ENCODE results near the gene ARHGAP8. TPM values are rescaled to one million over a fixed set of nuclear protein-coding genes. Genes with fewer than 3 reads are reported as not detected.

Gene ARHGAP8
- total RNA-seq, 1 donor from 2014 or later, result 0.25 TPM

GRCh38 chr22:44761025-44761424, 8.7 kb downstream of the ARHGAP8 start:
- Mint-ChIP-seq H3K4me3 (ENCODE audit: unreplicated experiment) (no peak overlapping the region), H3K36me3 (ENCODE audit: low read depth) (peaks cover 2% of the 10 kb centered on the region), H3K27me3 (ENCODE audit: low read depth) (peaks cover 43% of the 10 kb centered on the region), H3K27ac (ENCODE audit: unreplicated experiment) (no peak overlapping the region), H3K9me3 (ENCODE audit: low read depth) (no peaks in the 10 kb centered on the region), H3K4me1 (ENCODE audit: low read depth) (peaks cover 10% of the 10 kb centered on the region)
- no peak for DNase-seq (ENCODE audit: low spot score)
- no peak for TF ChIP-seq CTCF (IDR thresholded peaks at IDR 0.05)

GRCh38 chr22:44764373-44764772, 12.0 kb downstream of the ARHGAP8 start:
- Mint-ChIP-seq H3K27ac (ENCODE audit: unreplicated experiment) (no peak overlapping the region), H3K4me3 (ENCODE audit: unreplicated experiment) (no peak overlapping the region), H3K36me3 (ENCODE audit: low read depth) (peaks cover 2% of the 10 kb centered on the region), H3K9me3 (ENCODE audit: low read depth) (peaks cover 3% of the 10 kb centered on the region), H3K4me1 (ENCODE audit: low read depth) (no peaks in the 10 kb centered on the region), H3K27me3 (ENCODE audit: low read depth) (peaks cover 36% of the 10 kb centered on the region)
- TF ChIP-seq CTCF (IDR thresholded peaks at IDR 0.05), result no peak
- no peak for DNase-seq (ENCODE audit: low spot score)

GRCh38 chr22:44764974-44765373, 12.6 kb downstream of the ARHGAP8 start:
- no peak overlapping the region for H3K27ac Mint-ChIP-seq (ENCODE audit: unreplicated experiment)
- DNase-seq (ENCODE audit: low spot score), result no peak

GRCh38 chr22:44765571-44766285, 13.4 kb downstream of the ARHGAP8 start:
- Mint-ChIP-seq H3K36me3 (ENCODE audit: low read depth) (peaks cover 2% of the 10 kb centered on the region), H3K4me3 (ENCODE audit: unreplicated experiment) (no peak overlapping the region), H3K4me1 (ENCODE audit: low read depth) (no peaks in the 10 kb centered on the region), H3K27ac (ENCODE audit: unreplicated experiment) (no peak overlapping the region), H3K9me3 (ENCODE audit: low read depth) (peaks cover 7% of the 10 kb centered on the region), H3K27me3 (ENCODE audit: low read depth) (peaks cover 34% of the 10 kb centered on the region)
- no peak for TF ChIP-seq CTCF (IDR thresholded peaks at IDR 0.05)
- no peak for DNase-seq (ENCODE audit: low spot score)

More at GRCh38 chr22:44764974-44765373, 12.6 kb downstream of the ARHGAP8 start:
- H3K4me3 Mint-ChIP-seq (ENCODE audit: unreplicated experiment), result no peak overlapping the region
- H3K4me1 Mint-ChIP-seq (ENCODE audit: low read depth), result no peaks in the 10 kb centered on the region
- H3K27me3 Mint-ChIP-seq (ENCODE audit: low read depth), result peaks cover 34% of the 10 kb centered on the region
- peaks cover 7% of the 10 kb centered on the region for H3K9me3 Mint-ChIP-seq (ENCODE audit: low read depth)
- no peak for TF ChIP-seq CTCF (IDR thresholded peaks at IDR 0.05)
- peaks cover 2% of the 10 kb centered on the region for H3K36me3 Mint-ChIP-seq (ENCODE audit: low read depth)

- H3K4me3 Mint-ChIP-seq (ENCODE audit: unreplicated experiment), result no peak overlapping the region
- no peak for TF ChIP-seq CTCF (IDR thresholded peaks at IDR 0.05)
- no peak for DNase-seq (ENCODE audit: low spot score)
- peaks cover 5% of the 10 kb centered on the region for H3K27me3 Mint-ChIP-seq (ENCODE audit: low read depth)
- H3K36me3 Mint-ChIP-seq (ENCODE audit: low read depth), result peaks cover 8% of the 10 kb centered on the region
- peaks cover 29% of the 10 kb centered on the region for H3K9me3 Mint-ChIP-seq (ENCODE audit: low read depth)
- no peak overlapping the region for H3K27ac Mint-ChIP-seq (ENCODE audit: unreplicated experiment)
- peaks cover 7% of the 10 kb centered on the region for H3K4me1 Mint-ChIP-seq (ENCODE audit: low read depth)
Measured at GRCh38 chr22:44773082-44773481, 20.7 kb downstream of the ARHGAP8 start.

Measured in chondrocyte (in vitro differentiated cells).